Activated T-cell treated with anti-CD3 and anti-CD28 coated beads, Interleukin-2, amount 50 U/mL, for 1 hour (primary cell): Measurements from ENCODE around the gene PHF2.

Experiments
- DNase-seq: peaks from one replicate; pipeline ENCODE4 v3.0.0-alpha.2; 2020

Gene PHF2

GRCh38 chr9:93682155-93682968, 106.0 kb downstream of the PHF2 start:
- DNase-seq = peak; percentile 70

GRCh38 chr9:93683331-93684134, 107.1 kb downstream of the PHF2 start:
- peak; percentile 7 for DNase-seq

GRCh38 chr9:93684161-93684765, 107.9 kb downstream of the PHF2 start:
- DNase-seq = peak; percentile 10

- DNase-seq = no peak
Observed at GRCh38 chr9:93684806-93685543, 108.6 kb downstream of the PHF2 start.

GRCh38 chr9:93686127-93686879, 109.9 kb downstream of the PHF2 start:
- no peak for DNase-seq

DNA sequence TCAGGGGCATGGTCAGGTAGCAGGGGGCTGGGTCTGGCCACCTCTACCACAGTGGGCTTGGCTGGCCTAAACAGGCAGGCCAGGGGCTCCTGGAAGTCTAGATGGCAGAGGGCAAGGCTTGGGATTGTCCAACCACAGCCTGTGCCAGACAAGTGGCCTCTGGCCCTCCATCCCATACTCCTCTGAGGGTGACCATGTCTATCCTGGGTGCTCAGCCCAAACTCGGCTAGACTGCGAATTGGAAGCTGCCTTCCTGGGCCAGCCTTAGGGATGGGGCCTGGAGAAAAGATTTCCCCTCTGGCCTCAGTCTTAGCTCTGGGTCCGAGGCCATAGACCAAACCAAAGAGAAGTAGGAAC, 110.5 kb downstream of the PHF2 start:
- DNase-seq = no peak

GRCh38 chr9:93690618-93691017, 114.2 kb downstream of the PHF2 start:
- DNase-seq = no peak

DNA sequence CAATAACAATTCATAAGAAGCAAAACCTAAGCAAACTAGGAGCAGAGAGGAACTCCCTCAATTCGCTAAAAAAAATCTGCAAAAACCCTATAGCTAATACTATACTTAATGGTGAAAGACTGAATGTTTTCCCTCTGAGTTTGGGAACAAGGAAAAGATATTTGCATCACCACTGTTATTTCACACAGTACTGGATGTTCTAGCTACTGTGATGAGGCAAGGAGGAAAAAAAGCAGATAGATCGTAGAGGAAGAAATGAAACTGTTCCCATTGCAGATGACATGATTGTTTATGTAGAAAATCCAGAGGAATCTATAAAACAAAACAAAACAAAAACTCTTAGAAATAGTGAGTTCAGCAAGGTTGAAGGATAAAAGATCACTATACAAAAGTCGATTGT, 116.7 kb downstream of the PHF2 start:
- DNase-seq = no peak

DNA sequence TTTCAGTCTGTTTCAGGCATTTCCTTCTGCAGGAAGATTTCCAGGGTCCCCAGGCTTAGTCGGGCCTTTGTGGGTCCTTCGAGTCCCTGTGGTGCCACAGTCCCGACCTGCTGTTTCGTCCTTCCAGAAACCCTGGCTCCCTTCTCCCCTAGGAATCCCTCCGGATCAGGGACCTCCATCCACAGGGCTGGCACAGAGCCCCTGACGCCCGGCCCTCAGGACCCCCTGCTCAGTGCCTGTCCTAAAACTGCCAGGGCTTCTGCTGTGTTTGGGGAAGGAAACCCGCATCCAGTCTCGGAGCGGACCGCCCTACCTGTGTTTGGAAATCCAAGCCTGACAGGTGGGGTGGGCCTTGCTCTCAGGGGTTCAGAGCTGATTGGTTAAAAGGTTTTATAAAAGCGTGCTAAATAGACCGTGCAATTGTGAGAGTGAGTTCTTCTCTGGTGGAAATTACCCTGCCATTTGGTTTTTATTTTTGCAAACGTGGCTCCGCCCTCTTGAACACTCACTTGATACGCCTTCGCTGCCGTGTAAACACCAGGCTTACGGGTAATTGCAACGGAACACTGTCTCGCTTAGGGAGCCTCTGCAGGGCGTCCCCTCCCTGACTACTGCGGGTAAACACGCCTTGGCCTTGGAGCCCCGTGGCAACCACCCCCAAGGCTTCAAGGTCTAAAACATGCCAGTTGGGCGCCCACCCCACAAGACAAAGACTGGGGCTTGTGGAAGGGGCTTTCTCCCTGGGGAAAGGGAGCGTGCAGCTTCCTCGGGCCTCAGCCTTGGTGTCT, 121.2 kb downstream of the PHF2 start:
- DNase-seq = no peak

DNA sequence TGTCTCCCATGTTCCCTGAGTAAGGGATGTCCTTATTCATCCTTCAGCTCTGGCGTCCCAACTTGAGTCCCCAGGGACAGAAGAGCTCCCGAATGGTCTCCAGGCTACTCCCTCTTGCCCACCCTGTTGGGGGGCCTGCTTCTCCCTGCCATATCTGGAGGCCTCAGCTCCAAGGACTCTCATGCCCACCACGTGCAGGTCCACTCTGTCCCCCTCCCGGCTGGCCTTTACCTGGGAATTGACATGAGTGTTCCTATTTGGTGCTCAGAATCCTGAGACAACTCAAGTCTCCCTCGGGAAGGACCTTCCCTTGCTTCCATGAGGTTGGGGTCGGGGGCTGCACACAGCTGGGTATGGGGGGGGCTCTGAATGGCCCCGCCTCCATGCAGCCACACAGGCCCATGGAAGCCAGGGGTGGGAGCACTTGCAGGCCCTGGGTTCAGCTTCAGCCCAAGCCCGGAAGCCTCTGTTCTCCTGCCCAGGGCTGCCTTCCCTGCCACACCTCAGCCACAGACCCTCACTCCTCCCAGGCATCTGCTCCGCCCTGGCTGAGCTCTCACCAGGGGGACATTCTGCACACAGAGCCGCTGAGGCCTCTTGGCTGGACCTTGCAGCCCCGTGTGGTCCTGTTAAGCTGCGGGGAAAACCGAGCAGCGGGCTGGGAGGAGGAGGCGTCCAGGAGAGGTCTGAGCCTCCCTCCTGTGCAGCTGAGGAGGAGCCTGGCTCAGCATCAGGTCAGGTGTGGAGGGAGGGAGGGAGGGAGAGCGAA, 121.9 kb downstream of the PHF2 start:
- no peak for DNase-seq

- no peak for DNase-seq
Observed at GRCh38 chr9:93699650-93700049, 123.3 kb downstream of the PHF2 start.

DNA sequence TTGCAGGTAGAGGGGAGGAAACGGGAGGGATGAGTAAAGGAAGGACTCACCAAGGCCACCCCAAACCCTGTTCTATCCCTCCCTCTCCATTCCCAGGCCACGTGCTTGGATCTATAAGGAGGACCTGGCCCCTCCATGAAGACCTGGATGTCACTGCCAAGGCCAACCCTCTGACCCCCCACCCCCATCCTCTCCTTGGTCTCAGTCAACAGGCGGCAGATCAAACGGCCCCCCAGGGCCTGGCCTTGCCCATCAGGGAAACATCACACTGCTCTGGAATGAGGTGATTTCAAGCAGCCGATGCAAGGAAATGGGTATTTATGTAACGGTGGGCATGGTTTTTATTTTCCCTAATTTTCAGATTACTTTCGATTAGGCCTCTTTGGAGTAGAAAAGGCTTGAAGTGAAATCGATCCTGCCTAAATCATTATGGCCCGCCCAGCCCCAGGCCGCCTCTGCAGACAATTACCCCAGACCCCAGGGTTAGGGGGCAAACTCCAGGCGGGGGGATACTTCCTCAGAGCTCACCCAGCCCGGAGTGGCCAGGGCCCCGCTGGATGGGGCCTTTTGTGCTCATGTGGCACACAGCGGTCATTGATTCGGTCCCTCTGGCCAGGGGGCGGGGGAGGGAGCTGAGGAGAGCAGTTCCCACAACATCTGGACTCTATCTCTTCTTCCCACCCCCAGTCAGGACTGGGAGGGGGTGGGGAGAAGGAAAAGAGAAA, 125.3 kb downstream of the PHF2 start:
- DNase-seq = no peak

DNA sequence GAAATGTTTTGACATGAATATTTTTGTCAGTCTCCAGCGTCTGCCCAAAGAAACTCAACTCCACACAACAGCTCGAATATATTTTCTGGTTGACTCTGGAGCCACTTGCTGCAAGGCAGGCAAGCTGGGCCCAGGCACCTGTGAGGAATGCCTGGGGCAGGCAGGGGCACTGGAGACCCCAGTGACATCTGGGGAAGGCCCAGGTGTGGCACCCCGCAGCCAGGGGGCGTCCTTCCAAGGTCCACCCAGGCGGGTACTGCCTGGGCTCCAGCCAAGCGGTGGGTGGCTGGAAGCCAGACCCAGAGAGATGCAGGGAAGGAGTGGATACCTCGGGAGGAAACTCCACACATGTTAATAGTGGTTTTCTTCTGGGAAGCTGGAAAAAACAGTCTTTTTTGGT, 125.9 kb downstream of the PHF2 start:
- DNase-seq = no peak

GRCh38 chr9:93708289-93708986, 132.1 kb downstream of the PHF2 start:
- no peak for DNase-seq

DNA sequence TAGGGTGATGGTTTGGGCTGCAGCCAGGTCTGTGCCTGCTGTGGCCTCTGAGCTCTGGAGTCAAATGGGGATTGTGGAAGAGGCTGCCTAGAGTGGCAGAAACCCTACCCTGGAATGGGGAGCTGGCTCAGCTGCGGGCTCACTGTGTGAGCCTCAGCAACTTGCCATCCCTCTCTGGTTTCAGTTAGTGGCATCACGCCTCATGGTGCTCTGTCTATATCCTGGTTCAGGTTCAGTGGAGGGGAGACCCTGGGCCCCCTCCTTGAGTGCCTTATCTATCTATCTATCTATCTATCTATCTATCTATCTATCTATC, 132.6 kb downstream of the PHF2 start:
- no peak for DNase-seq

GRCh38 chr9:93709600-93710369, 133.4 kb downstream of the PHF2 start:
- no peak for DNase-seq

DNA sequence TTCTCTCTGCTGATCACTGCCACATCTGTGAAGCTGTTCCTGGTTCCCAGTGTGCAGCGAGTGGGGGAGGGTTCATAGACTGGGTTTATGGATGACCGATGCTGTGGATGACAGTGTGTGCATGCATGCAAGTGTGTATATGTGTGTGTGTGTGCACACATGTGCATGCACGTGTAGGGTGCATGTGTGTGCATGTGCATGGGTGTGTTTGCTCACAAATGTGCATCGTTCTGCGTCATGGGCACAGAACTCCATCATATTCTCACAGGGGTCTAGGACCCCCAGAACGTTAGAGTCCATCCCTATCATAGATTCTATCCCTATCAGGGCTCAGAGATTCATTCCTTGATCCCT, 134.0 kb downstream of the PHF2 start:
- DNase-seq = no peak

- no peak for DNase-seq
Observed at GRCh38 chr9:93711002-93711401, 134.6 kb downstream of the PHF2 start.

- no peak for DNase-seq
Observed at GRCh38 chr9:93712896-93713295, 136.5 kb downstream of the PHF2 start.
